ENCODE data around the gene NPC1.
"Not testable (repeated sequence)": the region's sequence is repeated elsewhere in the genome, so short reads cannot be mapped to it uniquely, and the experiment has no call there.

NPC1 gene

DNA sequence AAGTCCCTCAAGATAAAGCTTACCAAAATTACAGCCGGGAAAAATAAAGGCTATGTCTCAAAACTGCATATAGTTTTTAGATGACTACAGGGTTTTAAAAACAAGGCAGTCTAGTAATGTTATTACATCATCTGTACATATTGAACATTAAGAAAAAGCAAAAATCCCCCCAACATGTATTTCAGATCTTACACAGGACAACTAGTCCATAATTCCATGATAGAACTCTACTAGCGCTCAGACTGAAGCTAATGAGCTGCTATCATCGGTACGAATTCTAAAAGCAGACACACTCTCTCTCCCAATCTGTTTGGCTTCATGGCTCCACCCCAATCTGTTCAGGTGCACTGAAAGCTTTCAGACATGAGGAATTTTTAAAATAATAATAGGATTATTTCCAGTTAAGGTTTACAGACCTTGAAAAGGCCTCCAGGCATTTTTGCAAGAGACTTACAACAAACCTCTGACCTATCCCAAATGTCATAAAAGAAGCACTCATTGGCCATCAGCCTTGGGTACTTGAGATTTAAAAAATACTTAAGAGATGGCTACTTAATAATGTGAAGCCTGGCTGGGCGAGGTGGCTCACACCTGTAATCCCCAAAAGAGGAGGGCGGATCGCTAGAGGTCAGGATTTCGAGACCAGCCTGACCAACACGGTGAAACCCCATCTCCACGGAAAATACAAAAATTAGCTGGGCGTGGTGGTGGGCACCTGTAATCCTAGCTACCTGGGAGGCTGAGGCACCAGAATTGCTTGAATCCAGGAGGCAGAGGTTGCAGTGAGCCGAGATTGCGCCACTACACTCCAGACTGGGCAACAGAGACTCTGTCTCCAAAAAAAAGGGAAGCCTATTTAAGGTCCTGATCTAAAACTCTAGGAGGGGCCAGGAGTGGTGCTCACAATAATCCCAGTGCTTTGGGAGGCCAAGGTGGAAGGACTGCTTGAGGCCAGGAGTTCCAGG lies 2.0 kb downstream of the NPC1 start:
- Histone ChIP-seq H3K4me3 (peak overlapping the region; percentile 8), H3K27ac (no peak overlapping the region)
- no peak for TF ChIP-seq CTCF (IDR thresholded peaks at IDR 0.05)
- no peak for DNase-seq (ENCODE audit: low spot score)

- no peak for TF ChIP-seq CTCF (IDR thresholded peaks at IDR 0.05)
- no peak overlapping the region for H3K4me3 ChIP-seq
- no peak overlapping the region for H3K27ac ChIP-seq
- DNase-seq (ENCODE audit: low spot score), result no peak
Observed at GRCh38 chr18:23583071-23583865, 3.0 kb downstream of the NPC1 start.

DNA sequence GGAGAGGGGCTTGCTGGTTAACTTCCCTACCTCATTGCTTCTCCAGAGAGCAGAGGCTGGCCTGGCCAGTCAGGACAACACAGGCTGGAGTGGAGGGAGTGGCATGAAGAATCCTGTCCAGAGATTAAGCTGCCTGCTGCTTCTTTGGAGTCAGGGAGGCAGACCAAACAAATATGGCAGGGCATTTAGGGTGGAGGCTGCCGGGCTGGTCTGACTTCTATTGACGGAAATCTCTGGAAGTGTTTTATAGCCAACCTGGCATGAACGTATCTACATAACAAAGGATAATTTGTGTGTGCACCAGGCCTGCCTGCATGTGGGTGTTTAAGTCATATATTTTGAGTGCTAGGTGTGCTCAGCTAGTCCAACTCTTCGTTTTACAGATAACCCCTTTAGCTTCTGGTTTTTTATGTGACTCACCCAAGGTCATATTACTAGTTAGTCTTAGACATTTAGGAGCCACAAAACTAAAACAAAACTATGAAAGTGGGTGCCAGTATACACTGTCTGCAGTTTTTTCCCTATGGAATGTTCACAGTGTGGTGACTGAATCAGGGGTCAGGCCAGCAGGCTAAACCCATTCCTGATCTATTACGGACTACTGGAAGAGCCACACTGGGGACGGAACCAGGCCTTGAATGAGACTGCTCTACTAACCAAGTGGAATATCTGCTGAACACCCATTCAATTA lies 5.5 kb downstream of the NPC1 start:
- no peak for TF ChIP-seq CTCF (IDR thresholded peaks at IDR 0.05)
- no peak for DNase-seq (ENCODE audit: low spot score)
- Histone ChIP-seq H3K4me3 (no peak overlapping the region), H3K27ac (no peak overlapping the region)

GRCh38 chr18:23578891-23579653 lies 7.2 kb downstream of the NPC1 start:
- H3K4me3 ChIP-seq, result no peak overlapping the region
- H3K27ac ChIP-seq, result no peak overlapping the region
- DNase-seq (ENCODE audit: low spot score), result no peak

DNA sequence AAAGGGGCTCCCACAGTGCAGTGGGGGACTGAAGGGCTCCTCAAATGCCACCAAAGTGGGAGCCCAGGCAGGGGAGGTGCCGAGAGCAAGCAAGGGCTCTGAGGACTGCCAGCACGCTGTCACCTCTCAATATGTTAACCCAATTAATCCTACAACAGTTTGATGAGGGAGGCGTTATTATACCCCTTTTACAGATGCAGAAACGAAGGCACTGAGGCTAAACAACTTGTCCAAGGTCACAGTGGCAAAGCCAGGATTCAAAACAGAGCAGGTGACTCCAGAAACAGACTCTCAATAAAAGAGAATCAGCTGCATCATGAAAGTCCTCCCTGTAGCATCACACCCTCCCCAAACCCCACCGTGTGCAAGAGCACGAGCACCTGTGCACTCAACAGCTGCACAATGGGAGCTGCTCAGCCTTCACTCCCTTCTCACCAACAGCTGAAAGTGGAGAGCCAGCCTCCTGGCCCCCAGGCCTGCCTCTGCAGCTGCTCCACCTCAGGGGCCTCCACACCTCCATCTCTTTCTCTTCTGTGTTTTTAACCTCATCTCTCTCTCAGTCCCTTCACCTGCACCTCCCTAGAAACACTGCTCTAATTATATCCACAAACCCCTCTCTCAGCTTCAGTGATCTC lies 8.1 kb downstream of the NPC1 start:
- no peak for DNase-seq (ENCODE audit: low spot score)
- no peak overlapping the region for H3K27ac ChIP-seq
- no peak for TF ChIP-seq CTCF (IDR thresholded peaks at IDR 0.05)
- H3K4me3 ChIP-seq, result no peak overlapping the region

More at GRCh38 chr18:23578891-23579653, 7.2 kb downstream of the NPC1 start:
- no peak for TF ChIP-seq CTCF (IDR thresholded peaks at IDR 0.05)

GRCh38 chr18:23577521-23577920 lies 8.8 kb downstream of the NPC1 start:
- H3K27ac ChIP-seq; H3K4me3 ChIP-seq; DNase-seq (ENCODE audit: low spot score): not testable (repeated sequence)
